T-helper 1 cell treated with Interleukin-12 subunit alpha and Interleukin-12 subunit beta and Interleukin-4 antibody, amounts not matched to agents 30 ng/mL and 1 ng/mL, for 36 hours (primary cell): Measurements from ENCODE around the gene COL24A1. TPM values are rescaled to one million over a fixed set of nuclear protein-coding genes. Genes with fewer than 3 reads are reported as not detected.

ENCODE experiments used
- intact Hi-C: fragments of 100-400 bp; cut with micrococcal nuclease; formaldehyde crosslinking; loops from one replicate; pipeline ENCODE4 v1.15.1; 2024
- total RNA-seq: library from RNA; stranded (reverse); gene quantifications from 2 replicates; pipeline ENCODE4 v1.2.3, GENCODE V29; 2022

The COL24A1 gene
- total RNA-seq, 1 donor from 2014 or later: 0.02 TPM

DNA sequence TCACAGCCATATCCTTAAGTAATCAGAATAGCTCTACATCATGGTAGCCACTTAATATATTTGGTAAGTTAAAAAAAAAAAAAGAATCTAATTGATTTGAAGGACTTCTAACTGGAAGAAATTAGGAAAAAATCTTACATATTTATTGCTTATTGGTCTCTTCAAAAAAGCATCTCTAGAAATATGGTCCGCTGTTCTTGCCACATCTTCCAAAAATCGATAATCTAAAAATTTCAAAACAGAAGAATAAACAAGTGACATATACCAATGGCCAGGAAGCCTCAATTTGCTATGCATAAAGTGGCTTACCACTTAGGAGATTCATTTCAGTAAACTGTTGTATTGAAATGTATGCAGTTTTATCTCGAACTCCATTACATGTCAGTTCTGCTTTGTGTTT, 450.6 kb downstream of the COL24A1 start:
- intact Hi-C loops: loop anchor here (5.0 to 10.0 kb wide), 5 partner anchors 691 to 1611 kb away; partner anchors contain the start of genes HS2ST1, MCOLN2, ODF2L and PRKACB

DNA sequence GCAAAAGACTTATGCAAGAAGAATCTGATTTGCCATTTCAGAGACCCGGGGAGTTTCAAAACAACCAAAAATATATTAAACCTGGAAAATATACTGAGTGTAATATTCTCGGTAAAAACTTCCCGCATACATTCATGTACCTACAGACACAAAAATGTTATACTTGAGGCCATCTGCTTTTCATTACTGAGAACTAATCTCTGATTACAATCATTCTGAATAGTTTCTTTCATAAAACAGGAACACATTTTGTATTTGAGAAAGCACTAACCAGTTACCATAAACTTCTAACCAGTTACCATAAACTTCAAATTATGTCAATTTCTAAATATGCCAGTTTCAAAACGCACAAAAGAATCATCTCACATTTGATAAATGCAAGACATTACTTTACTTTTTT, 456.1 kb downstream of the COL24A1 start:
- intact Hi-C loops: loop anchor here (10.0 kb wide), 2 partner anchors 1556 to 1606 kb away; partner anchors contain the start of gene PRKACB

DNA sequence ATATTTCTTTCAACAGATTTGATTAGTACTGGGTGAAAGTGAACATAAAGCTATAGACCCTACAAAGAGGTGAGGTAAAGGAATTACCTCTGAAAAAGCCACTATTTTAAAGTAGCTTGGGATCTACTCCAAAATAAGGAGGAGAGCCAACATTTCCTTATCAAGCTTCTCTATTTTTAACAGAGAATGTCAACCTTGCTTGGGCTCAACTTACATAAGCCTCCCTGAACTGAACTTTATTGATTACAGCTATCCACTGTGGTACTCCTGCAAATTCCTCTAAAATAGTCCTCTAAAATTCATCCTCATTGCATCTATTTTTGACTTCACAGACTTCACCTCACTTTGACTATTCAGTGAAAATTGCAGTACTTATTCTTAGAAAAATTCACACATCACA, 458.7 kb downstream of the COL24A1 start:
- intact Hi-C loops: no loop called here

DNA sequence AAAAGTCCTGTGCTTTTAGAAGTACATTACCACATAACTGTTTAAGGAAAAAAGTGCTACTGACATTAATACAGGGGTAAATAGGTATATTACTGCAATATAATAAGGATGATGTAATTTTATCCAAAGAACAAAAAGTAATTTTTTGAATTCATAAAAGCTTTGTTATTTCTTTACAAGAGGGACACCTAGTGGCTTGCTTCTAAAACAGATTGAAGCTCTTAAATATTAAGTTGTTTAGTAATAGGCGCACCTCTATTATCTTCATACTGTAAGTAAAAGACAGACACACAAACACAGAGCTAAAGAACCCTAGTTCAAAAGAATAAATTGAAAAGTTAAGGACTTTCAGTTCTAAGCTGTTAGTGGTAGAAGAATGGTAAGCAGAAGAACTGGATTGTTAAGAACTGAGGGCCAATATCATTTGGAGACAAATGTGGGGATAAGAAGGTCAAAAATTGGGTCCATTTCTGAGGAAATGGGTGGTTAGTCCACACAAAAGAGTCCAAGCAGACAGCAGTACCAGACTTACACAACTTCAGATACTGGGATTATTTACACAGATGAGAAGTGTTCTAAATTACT, 463.8 kb downstream of the COL24A1 start:
- intact Hi-C loops: loop anchor here (1.0 to 2.0 kb wide), 2 partner anchors 382 to 749 kb away; no protein-coding TSS in a partner anchor

DNA sequence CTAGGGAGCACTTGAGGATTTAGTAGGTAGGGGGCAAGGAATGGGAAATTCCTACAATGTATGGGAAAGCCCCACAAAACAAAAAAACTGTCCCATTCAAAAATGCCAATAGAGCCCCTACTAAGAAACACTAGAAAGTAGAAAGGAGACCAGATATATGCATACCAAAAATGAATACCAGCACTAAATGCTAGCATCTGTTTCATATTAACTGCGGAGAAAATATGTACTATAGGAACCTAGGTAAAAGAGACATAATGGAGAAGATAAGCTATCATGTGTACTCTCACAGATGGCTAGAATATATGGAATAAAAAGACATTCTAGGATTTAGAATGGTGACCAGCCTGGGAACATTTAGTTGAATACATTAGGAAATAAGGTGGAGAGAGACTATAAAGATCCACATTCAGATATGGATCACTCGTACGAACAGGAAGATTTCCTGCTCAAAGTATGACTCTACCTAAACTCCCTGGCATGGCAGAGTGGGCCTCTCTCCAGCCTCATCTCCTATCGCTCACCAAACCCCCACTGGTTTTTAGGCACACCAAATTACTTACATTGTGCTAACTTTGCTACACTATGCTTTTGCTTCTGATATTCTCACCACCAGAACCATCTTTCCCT, 466.7 kb downstream of the COL24A1 start:
- intact Hi-C loops: no loop called here

DNA sequence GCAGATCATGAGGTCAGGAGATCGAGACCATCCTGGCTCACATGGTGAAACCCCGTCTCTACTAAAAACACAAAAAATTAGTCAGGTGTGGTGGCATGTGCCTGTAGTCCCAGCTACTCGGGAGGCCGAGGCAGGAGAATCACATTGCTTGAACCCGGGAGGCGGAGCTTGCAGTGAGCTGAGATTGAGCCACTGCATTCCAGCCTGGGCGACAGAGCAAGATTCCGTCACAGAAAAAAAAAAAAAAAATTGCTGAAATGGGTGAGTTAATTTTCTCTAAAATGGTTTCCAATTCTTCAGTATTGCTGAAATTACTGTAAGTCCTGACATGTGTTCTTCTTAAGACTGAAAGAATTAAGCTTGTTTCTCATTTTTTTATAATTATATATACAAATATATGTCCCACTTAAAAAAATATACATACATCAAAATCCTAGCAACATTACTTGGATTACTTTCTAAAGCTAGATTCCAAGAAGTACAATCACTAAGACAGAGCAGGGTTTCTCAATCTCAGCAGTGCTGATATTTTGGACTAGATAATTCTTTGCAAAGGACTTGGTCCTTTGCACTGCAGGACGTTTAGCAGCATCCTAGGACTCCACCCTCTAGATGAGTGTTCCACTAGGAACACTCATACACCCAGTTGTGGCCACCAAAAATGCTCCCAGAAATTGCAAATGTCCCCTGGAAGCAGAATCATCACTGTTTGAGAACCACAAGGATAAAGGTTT, 473.1 kb downstream of the COL24A1 start:
- intact Hi-C loops: no loop called here

DNA sequence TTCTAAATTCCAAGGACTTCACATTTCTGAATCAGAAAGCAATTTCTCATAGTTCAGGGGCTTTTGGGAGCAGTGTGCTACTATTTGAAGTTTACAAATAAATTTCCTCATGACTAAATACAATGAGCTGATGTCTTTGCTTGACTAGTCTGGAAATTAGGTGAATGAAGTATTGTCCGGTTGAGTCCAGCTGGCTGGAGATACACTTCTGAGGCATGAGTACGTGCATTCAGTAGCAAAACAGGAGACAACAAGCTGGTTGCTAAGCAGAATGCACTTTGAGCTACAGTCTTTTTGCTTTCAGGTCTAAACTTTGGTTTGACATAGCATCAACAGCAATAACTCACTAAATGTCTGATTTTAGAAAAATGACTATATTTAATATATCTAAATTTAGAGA, 475.5 kb downstream of the COL24A1 start:
- intact Hi-C loops: no loop called here

Other genes with a start within 250 kb of the COL24A1 start
- gene ODF2L, start 239.6 kb upstream of the COL24A1 start, total RNA-seq: 44.2 and 53.1 TPM in 2 replicates